Stimulated activated CD8-positive, alpha-beta memory T cell treated with anti-CD3 and anti-CD28 coated beads, Interleukin-15, amount 100 ng/mL, for 1 hour (primary cell): ENCODE measurements around the gene ACTMAP.
"Not testable (repeated sequence)": the region's sequence is repeated elsewhere in the genome, so short reads cannot be mapped to it uniquely, and the experiment has no call there.

ENCODE experiments used
- DNase-seq: peaks from one replicate; pipeline ENCODE4 v3.0.0-alpha.2; 2020; ENCODE audit warnings: low read depth

Gene ACTMAP

GRCh38 chr19:40776364-40776763 lies 26.1 kb upstream of the ACTMAP start:
- DNase-seq = no peak

- no peak for DNase-seq
Observed at GRCh38 chr19:40775632-40776022, 25.4 kb upstream of the ACTMAP start.

GRCh38 chr19:40774916-40775631 lies 24.8 kb upstream of the ACTMAP start, which contains the start of gene MIA:
TSS of gene MIA (plus strand) at chr19:40775521. CDS start at chr19:40775543, 22 bp downstream.
- DNase-seq = no peak

GRCh38 chr19:40771101-40771862 lies 21.0 kb upstream of the ACTMAP start:
- DNase-seq = not testable (repeated sequence)

GRCh38 chr19:40768869-40769268 lies 18.6 kb upstream of the ACTMAP start:
- DNase-seq = no peak

- not testable (repeated sequence) for DNase-seq
Observed at GRCh38 chr19:40766385-40766784, 16.1 kb upstream of the ACTMAP start.

GRCh38 chr19:40763963-40764362 lies 13.7 kb upstream of the ACTMAP start:
- DNase-seq = no peak

- no peak for DNase-seq
Observed at GRCh38 chr19:40763526-40763925, 13.2 kb upstream of the ACTMAP start.

GRCh38 chr19:40762754-40763470 lies 12.6 kb upstream of the ACTMAP start:
- no peak for DNase-seq

- no peak for DNase-seq
Observed at GRCh38 chr19:40759352-40759751, 9.1 kb upstream of the ACTMAP start.

- DNase-seq = no peak
Observed at GRCh38 chr19:40758491-40758890, 8.2 kb upstream of the ACTMAP start.

- no peak for DNase-seq
Observed at GRCh38 chr19:40756502-40757110, 6.3 kb upstream of the ACTMAP start.

GRCh38 chr19:40755791-40756190 lies 5.5 kb upstream of the ACTMAP start:
- DNase-seq = no peak

- no peak for DNase-seq
Observed at GRCh38 chr19:40755248-40755624, 5.0 kb upstream of the ACTMAP start.

- DNase-seq = no peak
Observed at GRCh38 chr19:40754611-40755247, 4.5 kb upstream of the ACTMAP start.

- no peak for DNase-seq
Observed at GRCh38 chr19:40752257-40752781, 2.0 kb upstream of the ACTMAP start.

GRCh38 chr19:40750874-40751537 lies 729 bp upstream of the ACTMAP start, which contains the start of gene SNRPA:
TSS of gene SNRPA (plus strand) at chr19:40751203. CDS start at chr19:40751409, 206 bp downstream.
- DNase-seq = peak; percentile 87

GRCh38 chr19:40747536-40747935 lies 2.7 kb downstream of the ACTMAP start:
- DNase-seq = no peak

GRCh38 chr19:40745402-40745780 lies 4.9 kb downstream of the ACTMAP start:
- DNase-seq = no peak

- no peak for DNase-seq
Observed at GRCh38 chr19:40744554-40745401, 5.5 kb downstream of the ACTMAP start.
